Measurements from ENCODE around the gene ZSCAN22. TPM values are rescaled to one million over a fixed set of nuclear protein-coding genes. Genes with fewer than 3 reads are reported as not detected.
"Not testable (repeated sequence)": the region's sequence is repeated elsewhere in the genome, so short reads cannot be mapped to it uniquely, and the experiment has no call there.

The ZSCAN22 gene
- total RNA-seq, 1 experiment from 2014 or later: 4.0 TPM

- Histone ChIP-seq H3K4me2 (ENCODE audit: low read length) (no peak overlapping the region), H3K9me3 (ENCODE audit: low read length) (no peaks in the 10 kb centered on the region), H2AFZ (ENCODE audit: low read length) (no peak overlapping the region), H3F3A (ENCODE audit: low read length, unreplicated experiment) (no peaks in the 10 kb centered on the region), H3K79me2 (ENCODE audit: low read length) (peaks cover 28% of the 10 kb centered on the region), H3K9me2 (replicated peaks; ENCODE audit: low read length) (no peaks in the 10 kb centered on the region), H3K27ac (ENCODE audit: low read length) (no peak overlapping the region), H4K20me1 (ENCODE audit: low read length) (no peaks in the 10 kb centered on the region), H3K4me1 (ENCODE audit: insufficient read depth, low read length) (peaks cover 8% of the 10 kb centered on the region), H3K27me3 (ENCODE audit: low read length) (no peaks in the 10 kb centered on the region), H3K9ac (ENCODE audit: low read length) (no peak overlapping the region), H3K36me3 (ENCODE audit: low read depth, low read length) (peaks cover 58% of the 10 kb centered on the region), H3K4me3 (ENCODE audit: low read length) (no peak overlapping the region)
- BruUV-seq (replicated peaks): no TSS peak
- ChIA-PET CTCF (no interaction called here), POLR2A (ENCODE audit: unreplicated experiment) (no interaction called here)
- no peak for TF ChIP-seq CTCF (conservative IDR thresholded peaks at IDR 0.05; ENCODE audit: low read depth, low read length)
- TF ChIP-seq EZH2 (IDR thresholded peaks at IDR 0.05; ENCODE audit: low read length, unreplicated experiment): no peak
- TF ChIP-seq EZH2phosphoT487 (IDR thresholded peaks at IDR 0.05; ENCODE audit: borderline replicate concordance, low read length): no peak
- intact Hi-C loops (cut with micrococcal nuclease): no loop called here
- DNase-seq: no peak
- ATAC-seq: no peak
Measured at GRCh38 chr19:58307736-58308135, 19.1 kb upstream of the ZSCAN22 start.

- H4K20me1 ChIP-seq (ENCODE audit: low read length); ATAC-seq; H3K9me3 ChIP-seq (ENCODE audit: low read length); H3F3A ChIP-seq (ENCODE audit: low read length, unreplicated experiment); intact Hi-C loops (cut with micrococcal nuclease); H3K9ac ChIP-seq (ENCODE audit: low read length); CTCF ChIA-PET; H3K4me1 ChIP-seq (ENCODE audit: insufficient read depth, low read length); H2AFZ ChIP-seq (ENCODE audit: low read length); POLR2A ChIA-PET (ENCODE audit: unreplicated experiment); H3K9me2 ChIP-seq (replicated peaks; ENCODE audit: low read length); H3K4me2 ChIP-seq (ENCODE audit: low read length); H3K27ac ChIP-seq (ENCODE audit: low read length); DNase-seq; BruUV-seq (replicated peaks); H3K27me3 ChIP-seq (ENCODE audit: low read length); H3K4me3 ChIP-seq (ENCODE audit: low read length): not testable (repeated sequence)
- Histone ChIP-seq H3K36me3 (ENCODE audit: low read depth, low read length) (peaks cover 81% of the 10 kb centered on the region), H3K79me2 (ENCODE audit: low read length) (peaks cover 24% of the 10 kb centered on the region)
- peak; percentile 28; the same call in 1 of the 2 replicates for TF ChIP-seq CTCF (conservative IDR thresholded peaks at IDR 0.05; ENCODE audit: low read depth, low read length)
Measured at GRCh38 chr19:58310685-58311084, 16.1 kb upstream of the ZSCAN22 start.

- CTCF ChIA-PET: no interaction called here
- Histone ChIP-seq H3K4me3 (ENCODE audit: low read length) (no peak overlapping the region), H3K79me2 (ENCODE audit: low read length) (peaks cover 17% of the 10 kb centered on the region), H3K9me2 (replicated peaks; ENCODE audit: low read length) (no peaks in the 10 kb centered on the region), H3K27me3 (ENCODE audit: low read length) (no peaks in the 10 kb centered on the region), H3F3A (ENCODE audit: low read length, unreplicated experiment) (no peaks in the 10 kb centered on the region), H3K4me2 (ENCODE audit: low read length) (no peak overlapping the region), H3K36me3 (ENCODE audit: low read depth, low read length) (peaks cover 80% of the 10 kb centered on the region), H2AFZ (ENCODE audit: low read length) (no peak overlapping the region), H3K9me3 (ENCODE audit: low read length) (no peaks in the 10 kb centered on the region), H3K27ac (ENCODE audit: low read length) (no peak overlapping the region), H3K9ac (ENCODE audit: low read length) (no peak overlapping the region), H3K4me1 (ENCODE audit: insufficient read depth, low read length) (no peaks in the 10 kb centered on the region), H4K20me1 (ENCODE audit: low read length) (no peaks in the 10 kb centered on the region)
- TF ChIP-seq CTCF (conservative IDR thresholded peaks at IDR 0.05; ENCODE audit: low read depth, low read length): no peak
- no peak for TF ChIP-seq EZH2 (IDR thresholded peaks at IDR 0.05; ENCODE audit: low read length, unreplicated experiment)
- no peak for TF ChIP-seq EZH2phosphoT487 (IDR thresholded peaks at IDR 0.05; ENCODE audit: borderline replicate concordance, low read length)
- POLR2A ChIA-PET (ENCODE audit: unreplicated experiment): no interaction called here
- no TSS peak for BruUV-seq (replicated peaks)
- intact Hi-C loops (cut with micrococcal nuclease): no loop called here
- DNase-seq (no peak), ATAC-seq (no peak)
Measured at GRCh38 chr19:58311345-58311865, 15.4 kb upstream of the ZSCAN22 start.

Measured in PC-3 (cell line).